GM18909 (cell line): ENCODE results near the gene VSIR.

Source experiments
- ATAC-seq: cut with Tn5 transposase; IDR thresholded peaks from one replicate; pipeline ENCODE4 v1.9.1; 2021; ENCODE audit warnings: mild to moderate bottlenecking; ENCODE audit not compliant: unreplicated experiment, poor library complexity

Gene VSIR

DNA sequence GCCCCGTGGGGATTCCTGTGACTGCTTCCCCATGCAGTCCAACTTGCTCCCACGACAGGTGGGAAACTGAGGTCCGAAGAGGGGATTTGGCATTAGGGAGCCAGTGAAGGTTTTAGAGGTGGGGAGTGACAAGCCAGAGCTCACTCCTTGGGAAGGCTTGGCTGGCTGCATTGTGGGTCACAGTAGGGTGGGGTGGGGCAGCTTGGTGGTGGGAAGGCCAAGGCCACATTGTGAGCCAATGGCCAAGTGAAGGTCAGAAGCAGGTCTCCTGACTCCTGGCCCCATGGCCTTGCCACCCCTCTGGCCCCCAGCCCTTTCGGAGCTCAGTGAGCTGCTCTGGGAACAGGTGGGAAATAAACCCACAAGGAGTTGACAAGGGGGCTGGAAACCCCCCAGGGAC is 56.3 kb downstream of the VSIR start:
- no peak for ATAC-seq

DNA sequence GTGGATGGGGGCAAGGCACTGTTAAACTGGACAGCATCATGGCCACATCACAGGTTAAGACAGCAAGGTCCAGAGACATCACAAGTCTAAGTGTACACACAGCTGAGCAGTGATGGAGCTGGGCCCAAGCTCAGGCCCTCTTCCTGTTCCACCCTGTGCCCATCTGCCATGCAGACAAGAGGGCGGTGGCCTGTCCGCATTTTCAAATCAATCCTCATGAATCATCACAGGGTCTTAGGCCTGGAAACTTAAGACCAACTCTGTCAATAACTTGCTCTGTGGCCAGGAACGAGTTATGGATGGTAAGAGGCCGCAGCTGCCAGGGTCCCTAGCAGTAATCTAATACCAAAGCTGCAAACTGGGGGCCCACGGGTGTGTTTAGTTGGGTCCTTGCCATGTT is 56.9 kb downstream of the VSIR start:
- ATAC-seq, result no peak

DNA sequence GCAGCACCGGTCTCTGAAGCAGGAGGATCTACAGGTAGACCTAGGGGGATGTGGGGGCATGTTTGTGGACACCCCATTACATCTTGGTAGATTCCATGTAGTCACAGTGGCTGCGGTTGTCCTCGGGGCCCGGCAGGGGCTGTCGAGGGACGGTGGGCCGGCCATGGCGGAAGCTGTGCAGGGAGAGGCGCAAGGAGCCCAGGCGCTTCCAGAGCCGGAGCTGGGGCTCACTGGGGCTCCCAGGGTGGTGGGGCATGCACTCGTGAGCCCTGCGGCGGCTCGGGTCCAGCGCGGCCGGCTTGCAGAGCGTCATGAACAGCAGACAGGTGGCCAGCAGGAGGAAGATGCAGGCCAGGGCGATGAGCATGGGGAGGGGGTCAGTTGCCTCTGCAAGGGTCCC is 57.5 kb downstream of the VSIR start:
- ATAC-seq, result no peak

DNA sequence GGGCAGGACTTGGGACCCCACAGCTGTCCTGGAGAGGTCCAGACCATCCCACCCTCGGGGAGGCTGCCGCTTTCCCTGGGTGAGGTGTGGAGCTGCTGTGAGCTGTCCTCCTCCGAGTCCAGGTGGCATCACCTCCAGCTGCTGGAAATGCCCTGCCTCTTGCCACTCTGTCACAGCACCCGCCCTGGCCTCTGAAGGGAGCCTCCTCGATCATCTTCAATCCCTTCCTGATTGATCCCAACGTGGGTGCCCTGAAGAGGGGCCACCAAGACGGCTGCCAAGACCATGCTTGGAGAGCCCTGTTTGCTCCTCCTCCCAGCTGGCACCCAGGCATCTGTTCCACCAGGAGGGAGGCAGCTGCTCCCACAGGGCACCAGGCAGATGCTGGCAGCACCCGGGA is 58.3 kb downstream of the VSIR start:
- ATAC-seq, result no peak

DNA sequence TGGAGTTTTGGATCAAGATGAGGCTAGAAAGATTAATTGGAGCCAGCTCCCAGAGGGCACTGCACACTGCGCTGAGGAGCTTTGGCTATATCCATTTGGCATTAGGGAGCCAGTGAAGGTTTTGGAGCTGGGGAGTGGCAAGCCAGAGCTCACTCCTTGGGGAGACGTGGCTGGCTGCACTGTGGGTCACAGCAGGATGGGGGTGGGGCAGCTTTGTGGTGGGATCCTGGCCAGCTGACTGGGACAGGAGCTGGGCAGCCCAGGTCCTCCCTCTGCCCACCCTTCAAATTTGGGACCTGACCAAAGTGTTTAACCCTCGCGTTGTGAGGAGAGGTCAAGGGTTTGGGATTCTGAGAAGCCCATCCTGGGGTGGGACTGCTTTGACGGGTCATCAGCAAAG is 58.7 kb downstream of the VSIR start:
- ATAC-seq, result no peak

DNA sequence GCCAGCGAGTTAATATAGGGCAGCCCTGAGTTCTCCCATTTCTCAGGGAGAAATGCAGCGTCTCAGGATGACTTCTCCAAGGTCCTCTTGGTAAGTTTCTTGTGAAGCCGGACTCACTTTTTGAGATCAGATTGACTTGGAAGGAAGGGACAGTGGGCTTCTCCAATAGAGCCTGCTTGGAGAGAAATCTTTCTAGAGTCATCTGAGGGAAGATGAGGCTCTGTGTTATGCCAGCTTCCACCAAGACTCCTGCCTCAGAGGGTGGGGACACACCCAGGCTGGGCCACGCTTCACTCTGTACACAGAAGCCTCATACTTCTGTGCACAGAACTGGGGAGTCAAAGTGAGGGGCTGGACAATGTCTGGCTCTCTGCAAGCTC is 59.3 kb downstream of the VSIR start:
- no peak for ATAC-seq

DNA sequence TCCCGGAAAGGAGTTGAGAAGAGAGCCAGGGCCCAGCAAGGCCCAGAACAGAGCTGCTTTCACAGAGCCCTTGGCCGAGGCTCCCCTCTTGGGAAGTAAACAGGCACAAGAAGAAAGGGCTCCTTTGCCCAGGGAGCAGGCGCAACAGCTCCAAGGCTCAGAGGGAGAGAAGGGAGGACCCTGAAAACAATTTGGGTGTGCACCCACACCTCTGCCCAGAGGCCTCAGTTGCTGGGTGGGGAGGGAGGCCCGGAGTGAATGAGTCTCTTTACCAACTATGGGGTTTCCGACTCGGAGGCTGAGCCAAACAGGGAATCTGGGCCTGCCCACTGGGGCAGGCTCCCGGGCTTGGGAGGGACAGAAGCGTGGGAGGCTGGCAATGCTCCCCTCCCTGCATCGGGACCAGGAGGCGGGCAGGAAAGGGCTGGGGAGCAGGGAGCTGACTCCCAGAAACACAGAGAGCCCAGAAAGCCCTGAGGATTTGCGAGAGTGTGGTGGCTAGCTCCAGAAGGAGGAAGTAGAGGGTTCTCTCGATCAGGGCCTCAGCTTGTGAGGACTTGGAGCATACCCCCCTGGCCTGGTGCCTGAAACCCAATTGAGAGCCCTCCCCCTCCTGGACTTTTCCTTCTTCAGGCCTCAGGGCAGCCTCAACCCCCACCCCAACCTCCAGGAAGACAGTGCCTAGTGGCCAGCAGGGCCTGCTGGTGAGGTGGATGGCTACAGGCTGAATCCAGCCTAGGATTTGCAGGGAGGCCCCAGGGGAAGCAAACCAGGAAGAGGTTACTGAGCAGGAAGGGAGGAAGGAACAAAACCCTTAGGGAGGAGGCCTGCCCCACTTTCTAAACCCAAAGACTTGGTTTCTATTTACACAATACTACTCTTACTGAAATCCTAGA is 59.9 kb downstream of the VSIR start:
- no peak for ATAC-seq

DNA sequence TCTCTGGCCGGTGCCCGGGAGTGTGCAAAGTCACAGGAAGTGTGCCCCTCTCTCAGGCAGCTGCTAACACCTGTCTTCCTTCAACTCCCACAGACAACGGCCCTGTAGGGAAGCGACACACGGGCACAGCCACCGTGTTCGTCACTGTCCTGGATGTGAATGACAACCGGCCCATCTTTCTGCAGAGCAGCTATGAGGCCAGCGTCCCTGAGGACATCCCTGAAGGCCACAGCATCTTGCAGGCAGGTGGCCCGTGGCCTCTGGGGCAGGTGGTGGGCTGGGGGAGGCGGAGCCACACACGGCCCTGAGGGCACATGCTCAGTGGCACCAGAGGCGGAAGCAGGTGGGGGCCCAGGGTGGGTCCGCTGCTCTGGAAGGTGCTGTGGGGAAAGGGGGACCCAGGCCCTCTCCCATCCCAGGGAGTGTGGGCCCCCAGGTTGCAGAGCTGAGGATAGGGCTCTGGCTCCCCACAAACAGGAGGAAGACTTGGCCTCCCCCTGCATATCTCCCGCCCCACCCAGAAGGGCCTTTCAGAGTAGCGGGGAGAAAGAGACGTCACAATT is 60.7 kb downstream of the VSIR start:
- no peak for ATAC-seq

DNA sequence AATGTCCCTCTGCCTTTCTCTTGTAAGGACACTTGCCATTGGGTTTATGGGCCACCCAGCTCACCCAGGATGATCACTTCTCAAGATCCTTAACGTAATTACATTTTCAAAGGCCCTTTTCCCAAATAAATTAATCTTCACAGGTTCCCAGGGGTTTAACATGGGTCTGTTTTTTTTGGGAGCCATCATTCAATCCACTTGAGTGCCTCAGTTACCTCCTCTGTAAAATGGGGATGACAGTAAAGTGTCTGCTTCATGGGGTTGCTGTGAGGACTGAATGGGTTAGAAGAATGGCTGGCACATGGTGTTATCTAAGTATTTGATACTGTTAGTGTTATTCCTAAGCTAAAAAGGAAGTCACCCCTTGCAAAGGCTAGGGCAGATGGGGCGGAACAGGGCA is 61.1 kb downstream of the VSIR start:
- ATAC-seq, result no peak

DNA sequence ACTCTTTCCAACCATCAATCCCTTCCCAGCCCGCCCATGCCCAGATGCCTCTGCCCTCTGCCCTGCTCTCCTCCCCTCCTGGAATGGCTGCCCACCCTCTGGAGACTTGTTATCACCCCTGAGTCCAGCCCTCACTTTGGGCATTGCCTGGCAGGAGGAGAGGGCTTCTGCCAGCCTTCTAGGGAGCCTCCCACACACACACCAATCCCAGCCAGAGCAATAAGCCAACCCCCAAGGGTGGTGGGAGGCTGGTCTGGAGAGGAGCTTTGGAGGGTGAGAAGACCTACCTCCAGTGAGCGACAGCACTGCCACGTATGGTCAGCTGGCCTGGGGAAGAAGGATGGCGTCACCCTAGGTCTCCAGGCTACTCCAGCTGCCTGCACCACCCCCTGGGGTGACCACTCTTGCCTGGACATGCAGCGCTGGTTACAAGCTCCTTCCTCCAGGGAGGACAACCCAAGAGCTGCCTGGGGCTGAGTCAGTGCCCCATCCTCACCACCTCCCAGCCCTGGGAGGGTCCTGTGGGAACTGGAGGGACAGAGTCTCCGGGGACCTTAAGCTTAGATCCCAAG is 62.2 kb downstream of the VSIR start:
- no peak for ATAC-seq

DNA sequence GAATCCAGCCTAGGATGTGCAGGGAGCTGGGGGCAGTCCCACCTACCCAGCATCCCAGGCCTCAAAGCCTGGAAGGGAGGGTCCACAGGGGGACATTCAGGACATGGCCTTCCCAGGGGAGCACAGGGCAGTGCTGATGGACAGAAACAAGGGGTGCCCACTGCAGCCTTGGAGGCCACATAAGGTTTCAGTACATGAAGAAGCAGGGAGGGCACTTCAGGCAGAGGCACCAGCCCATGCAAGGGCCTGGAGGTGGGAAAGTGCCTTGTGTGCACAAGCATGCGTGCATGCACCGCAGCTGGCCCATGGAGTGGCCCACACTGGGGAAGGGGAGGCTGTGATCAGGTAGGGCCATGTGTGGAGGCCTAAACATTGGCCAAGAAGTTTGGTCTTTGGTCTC is 62.8 kb downstream of the VSIR start:
- ATAC-seq, result no peak

DNA sequence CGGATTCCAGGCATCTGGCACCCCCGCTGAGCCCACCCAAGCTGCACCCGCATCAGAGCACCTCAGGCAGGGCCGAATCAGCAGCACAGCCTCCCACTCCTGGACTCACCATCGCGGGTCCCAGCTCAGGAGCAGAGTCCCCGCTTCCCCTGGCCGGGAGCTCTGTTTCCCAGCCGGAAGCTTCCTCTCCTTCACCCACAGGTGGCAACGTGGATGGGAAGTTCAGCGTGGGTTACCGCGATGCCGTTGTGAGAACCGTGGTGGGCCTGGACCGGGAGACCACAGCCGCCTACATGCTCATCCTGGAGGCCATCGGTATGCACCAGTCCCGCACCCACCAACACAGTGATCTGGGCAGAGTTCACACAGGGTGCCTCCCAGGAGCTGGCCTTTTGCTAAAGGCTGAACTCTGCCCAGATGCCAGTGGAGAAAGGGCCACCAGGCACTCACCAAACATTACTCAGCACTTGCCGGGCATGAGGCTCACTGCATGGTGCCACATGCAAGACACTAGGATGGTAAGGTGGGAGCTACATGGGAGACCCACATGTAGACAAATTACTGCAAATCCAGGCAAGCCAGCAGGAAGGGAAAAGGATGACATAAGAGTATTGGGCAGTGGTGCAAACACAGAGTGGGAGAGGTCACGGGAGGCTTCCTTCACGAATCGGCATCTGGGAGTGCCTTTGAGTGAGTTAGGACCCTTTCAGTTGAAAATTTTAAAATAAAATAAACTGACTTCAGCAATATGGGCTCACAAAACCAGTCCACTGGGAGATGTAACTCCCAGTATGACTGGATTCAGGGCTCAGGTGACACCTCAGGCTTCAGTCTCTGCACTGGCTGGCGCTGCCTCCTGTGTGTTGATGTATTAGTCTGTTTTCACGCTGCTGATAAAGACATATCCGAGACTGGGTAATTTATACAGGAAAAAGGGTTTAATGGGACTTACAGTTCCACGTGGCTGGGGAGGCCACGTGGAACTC is 64.1 kb downstream of the VSIR start:
- ATAC-seq, result no peak

DNA sequence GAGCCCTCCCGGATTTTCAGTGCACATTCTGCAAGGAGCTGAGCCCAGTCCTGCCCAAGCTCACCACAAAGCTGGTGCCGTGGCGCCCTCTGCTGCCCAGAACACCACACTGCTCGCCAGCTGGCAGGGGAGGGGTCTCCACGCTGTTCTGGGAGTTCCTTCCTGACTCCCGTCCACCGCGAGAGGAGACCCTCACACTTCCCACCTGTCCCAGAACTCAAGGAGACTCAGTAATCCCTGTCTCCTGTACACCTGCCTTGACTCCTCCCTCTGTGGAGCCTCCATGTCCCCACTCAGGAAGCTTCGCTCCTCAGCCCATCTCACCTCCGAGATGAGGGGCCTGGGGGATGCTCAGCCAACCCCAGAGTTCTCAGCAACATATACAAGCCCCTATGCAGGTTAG is 65.0 kb downstream of the VSIR start:
- ATAC-seq, result no peak

DNA sequence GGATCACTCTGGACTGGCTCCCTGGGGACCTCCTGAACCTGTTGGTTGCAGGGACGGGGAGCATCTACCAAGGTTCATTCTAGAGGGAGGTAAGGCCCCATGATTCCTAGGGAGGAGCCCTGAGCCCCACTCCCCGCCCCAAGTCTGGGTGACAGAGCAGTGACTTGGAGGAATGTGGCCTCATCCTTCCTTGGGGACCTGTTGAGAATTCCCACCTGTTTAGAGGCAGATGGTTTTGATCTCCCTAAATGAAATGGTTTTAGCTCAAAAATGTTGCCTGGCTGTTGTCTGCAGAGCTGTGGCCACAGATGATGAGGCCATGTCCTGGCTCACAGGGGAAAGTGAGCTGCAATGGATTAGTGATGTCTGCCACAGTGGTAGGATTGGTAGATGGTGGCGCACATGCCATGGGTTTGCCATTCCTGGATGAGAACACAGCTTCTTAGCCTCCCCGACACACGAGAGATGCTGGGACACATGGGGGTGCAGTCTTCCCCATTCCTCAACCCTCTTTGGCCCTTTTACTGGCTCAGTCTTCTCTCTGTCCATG is 66.0 kb downstream of the VSIR start:
- no peak for ATAC-seq

DNA sequence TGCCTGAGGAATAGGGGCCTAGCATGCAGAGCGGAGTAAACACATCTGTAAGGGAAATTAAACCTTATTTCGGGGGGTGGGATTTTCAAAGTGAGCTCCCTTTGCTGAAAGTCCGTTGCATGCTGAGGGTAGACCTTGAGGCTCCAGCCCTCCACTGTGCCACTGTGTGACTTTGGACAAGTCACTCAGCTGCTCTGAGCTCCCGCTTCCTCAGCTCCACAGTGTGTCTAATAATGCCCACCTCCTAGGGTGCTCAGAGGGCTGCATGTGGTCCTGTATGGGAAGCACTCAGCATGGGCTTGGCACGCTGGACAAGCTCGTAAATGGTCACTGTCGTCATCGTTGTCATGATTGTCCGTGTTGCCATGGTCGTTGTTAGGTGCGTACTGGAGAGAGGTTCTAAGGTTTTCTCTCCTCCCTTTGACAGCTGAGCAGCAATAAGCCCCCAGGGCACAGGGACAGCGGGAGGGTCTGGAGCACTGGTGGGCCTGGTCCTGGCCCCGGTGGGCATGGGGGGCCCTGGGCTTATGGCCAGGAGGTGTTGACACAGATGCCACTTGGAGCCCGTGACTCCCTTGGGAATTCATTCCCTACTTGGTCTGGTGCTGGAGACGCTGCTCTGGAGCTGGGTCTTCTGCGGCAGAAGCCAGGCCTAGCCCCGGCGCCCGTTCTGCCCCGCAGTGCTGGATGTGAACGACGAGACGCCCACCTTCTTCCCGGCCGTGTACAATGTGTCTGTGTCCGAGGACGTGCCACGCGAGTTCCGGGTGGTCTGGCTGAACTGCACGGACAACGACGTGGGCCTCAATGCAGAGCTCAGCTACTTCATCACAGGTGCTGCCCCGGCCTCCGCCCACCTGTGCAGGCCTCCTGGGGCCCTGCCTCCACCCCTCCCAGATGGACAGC is 66.9 kb downstream of the VSIR start:
- ATAC-seq, result no peak

DNA sequence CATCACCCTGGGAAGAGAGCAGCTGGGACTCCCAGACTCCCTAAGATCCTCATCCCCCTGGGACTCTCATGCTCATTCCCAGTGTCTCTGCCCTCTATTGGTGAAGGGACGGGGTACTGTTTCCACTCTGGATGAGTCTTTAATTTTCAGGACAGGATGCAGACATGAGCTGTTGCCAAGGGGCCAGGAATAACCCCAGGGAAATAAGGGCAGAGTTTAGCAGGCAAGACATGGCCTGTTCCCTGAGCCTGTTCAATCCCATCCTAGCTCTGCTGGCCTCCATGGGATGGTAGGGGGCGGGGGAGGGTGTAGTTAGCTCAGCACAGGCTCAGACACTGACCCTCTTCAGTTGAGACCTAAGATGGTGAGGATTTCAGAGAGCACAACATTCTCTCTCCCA is 67.7 kb downstream of the VSIR start:
- no peak for ATAC-seq

DNA sequence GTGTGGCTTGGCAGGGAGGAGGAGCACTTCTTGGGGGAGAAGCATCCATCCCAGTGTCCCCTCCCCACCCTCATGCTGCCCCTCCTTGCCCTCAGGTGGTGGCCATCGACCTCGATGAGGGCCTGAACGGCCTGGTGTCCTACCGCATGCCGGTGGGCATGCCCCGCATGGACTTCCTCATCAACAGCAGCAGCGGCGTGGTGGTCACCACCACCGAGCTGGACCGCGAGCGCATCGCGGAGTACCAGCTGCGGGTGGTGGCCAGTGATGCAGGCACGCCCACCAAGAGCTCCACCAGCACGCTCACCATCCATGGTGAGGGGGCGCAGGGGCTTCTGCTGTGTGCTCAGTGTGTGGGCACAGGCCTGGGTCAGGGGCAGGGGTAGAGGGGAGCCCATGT is 68.5 kb downstream of the VSIR start:
- no peak for ATAC-seq

DNA sequence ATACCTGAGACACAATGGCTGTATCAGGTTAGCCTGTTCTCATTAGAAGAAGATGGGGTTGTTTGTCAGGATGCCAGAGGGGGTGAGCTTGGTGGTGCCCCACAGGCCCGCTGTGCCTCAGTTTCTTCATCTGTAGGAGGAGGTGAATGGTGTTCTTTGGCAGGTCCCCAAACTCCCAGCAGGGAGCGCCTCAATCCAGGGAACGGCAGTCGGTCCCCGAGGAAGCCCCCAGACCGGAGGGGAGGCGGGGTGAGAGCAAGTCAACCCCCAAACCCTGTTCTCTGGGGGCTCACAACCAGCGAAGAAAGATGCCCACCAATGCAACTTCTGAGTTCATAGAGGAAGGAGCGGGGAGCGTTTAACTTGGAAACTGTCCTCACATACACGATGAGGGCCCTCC is 69.7 kb downstream of the VSIR start:
- ATAC-seq, result no peak

DNA sequence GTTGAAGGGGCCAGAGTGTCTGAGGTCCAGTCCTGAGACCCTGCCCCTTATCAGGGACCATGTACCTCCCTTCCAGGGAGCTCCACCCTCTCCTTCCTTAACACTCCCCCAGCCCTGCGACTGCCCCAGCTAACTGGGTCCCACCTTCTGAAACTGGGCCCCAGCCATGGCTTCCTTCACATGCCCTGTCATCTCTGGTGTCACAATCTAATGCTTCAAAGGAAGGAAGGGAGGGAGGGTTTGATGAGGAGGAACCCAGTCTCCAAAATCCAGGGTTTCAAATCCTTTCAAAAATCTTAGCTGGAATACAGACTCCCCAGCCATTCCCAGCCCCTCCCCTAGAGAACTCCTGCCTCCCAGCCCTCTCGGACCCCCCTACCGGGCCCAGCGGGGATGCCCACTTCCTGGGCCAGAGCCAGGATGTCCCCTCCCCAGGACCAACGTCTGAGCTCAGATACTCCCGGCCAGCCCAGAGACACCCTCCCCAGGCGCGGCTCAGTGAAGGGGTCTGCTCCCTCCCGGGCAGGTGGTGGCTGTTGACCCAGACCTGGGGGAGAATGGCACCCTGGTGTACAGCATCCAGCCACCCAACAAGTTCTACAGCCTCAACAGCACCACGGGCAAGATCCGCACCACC is 71.7 kb downstream of the VSIR start:
- ATAC-seq, result no peak
